Cardiac fibroblast (primary cell): Measurements from ENCODE around the gene CRIP1.

Experiments
- DNase-seq, 2 donors: peaks; one replicate each; pipeline versions ENCODE4 v3.0.0 to v3.0.0-alpha.2; 2010; ENCODE audit warnings: low read depth in 2 of 2
- H3K4me3 ChIP-seq, 2 donors: replicated peaks in 1 of 2; 1 replicate in 1 of 2; 2 replicates in 1 of 2; pipeline ENCODE4 v1.5.1; 2011; ENCODE audit warnings: low read depth in 2 of 2, low read length in 2 of 2, mild to moderate bottlenecking in 2 of 2, moderate library complexity in 1 of 2
- TF ChIP-seq, protein P1 (sequence below): IDR thresholded peaks from one replicate; pipeline ENCODE4 v1.5.1; 2011; ENCODE audit warnings: low read depth, mild to moderate bottlenecking, low read length, inconsistent platforms

The CRIP1 gene

GRCh38 chr14:105477660-105478397, 8.9 kb upstream of the CRIP1 start:
- H3K4me3 ChIP-seq, result peak overlapping the region in 1 of 2 donors; percentile 72
- TF ChIP-seq, protein P1, sequence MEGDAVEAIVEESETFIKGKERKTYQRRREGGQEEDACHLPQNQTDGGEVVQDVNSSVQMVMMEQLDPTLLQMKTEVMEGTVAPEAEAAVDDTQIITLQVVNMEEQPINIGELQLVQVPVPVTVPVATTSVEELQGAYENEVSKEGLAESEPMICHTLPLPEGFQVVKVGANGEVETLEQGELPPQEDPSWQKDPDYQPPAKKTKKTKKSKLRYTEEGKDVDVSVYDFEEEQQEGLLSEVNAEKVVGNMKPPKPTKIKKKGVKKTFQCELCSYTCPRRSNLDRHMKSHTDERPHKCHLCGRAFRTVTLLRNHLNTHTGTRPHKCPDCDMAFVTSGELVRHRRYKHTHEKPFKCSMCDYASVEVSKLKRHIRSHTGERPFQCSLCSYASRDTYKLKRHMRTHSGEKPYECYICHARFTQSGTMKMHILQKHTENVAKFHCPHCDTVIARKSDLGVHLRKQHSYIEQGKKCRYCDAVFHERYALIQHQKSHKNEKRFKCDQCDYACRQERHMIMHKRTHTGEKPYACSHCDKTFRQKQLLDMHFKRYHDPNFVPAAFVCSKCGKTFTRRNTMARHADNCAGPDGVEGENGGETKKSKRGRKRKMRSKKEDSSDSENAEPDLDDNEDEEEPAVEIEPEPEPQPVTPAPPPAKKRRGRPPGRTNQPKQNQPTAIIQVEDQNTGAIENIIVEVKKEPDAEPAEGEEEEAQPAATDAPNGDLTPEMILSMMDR, result no peak
- no peak for DNase-seq

DNA sequence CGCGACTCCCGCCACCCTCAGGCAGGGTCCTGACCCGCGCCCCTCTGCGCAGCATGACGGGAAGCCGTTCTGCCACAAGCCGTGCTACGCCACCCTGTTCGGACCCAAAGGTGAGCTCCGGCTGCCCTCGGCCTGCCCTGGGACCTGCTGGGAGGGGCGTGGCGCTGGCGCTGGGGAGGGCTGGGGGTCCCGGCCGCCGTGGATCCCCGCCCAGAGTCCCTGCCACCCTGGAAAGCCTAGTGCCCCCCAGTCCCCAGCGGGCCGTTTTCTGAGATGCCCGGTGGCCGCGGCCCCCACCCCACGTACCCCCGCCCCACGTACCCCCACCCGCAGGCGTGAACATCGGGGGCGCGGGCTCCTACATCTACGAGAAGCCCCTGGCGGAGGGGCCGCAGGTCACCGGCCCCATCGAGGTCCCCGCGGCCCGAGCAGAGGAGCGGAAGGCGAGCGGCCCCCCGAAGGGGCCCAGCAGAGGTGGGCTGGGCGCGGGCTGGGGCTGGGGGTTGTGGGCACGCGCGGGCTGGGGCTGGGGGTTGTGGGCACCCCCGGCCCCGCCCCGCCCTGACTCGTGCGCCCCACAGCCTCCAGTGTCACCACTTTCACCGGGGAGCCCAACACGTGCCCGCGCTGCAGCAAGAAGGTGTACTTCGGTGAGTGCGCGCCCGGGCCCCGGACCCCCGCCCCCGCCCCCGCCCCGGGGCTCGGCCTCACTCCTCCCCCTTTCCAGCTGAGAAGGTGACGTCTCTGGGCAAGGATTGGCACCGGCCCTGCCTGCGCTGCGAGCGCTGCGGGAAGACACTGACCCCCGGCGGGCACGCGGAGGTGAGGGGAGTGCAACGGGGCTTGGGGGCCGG, 8.1 kb upstream of the CRIP1 start:
- no peak for DNase-seq
- H3K4me3 ChIP-seq, result no peak overlapping the region
- TF ChIP-seq, protein P1, result no peak

DNA sequence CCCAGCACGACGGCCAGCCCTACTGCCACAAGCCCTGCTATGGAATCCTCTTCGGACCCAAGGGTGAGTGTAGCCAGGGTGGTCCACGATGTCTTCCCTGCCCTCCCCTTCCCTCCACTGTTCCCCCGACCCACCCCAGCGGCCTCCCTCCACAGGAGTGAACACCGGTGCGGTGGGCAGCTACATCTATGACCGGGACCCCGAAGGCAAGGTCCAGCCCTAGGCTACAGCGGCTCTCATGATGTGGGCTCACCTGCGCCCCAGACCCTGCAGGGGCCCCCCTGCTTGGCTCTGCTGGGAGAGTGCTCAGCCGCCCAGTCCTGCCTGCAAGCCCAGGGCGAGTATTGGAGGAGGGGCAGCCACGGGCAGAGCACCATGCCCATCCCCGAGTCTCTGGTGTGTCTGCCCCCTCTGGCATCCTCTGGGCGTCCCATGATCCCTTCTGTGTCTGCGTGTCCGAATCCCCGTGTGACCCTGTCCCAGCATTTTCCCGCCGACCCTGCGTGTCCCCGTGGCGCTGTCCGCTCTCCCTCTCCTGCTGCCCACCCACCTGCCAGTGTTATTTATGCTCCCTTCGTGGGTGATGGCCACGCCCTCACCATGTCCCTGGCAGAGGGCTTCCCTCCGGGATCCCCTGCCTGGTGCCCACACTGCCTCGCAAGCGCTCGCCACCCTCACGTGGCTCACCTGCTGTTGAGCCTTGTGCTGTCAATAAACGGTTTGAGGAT, 7.1 kb upstream of the CRIP1 start:
- no peak overlapping the region for H3K4me3 ChIP-seq
- TF ChIP-seq, protein P1, result no peak
- no peak for DNase-seq

DNA sequence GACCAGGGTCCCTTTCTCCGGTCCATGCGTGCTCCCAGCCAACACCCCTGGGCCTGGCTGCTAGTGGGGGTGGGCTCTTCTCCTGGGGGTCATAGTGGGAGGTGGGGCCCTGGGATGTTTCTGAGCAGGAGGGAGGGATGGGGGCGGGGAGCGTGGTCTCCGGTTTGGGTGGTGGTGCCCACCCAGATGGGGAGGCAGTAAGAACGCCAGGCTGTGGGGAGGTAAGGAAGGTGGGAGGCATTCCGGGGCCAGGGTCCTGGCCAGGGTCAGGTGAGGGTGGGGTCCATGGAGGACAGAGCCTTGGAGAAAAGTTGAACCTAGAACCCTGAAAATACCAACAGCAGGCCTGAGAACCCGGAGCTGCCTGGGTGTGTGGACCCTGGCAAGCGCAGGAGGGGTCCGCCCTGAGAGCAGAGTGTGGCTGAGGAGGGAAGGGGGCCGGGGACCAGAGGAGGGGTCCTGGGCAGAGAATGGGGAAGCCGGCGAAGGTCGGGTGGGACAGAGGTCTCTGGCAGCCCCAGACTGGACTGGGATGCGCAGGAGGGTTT, 6.4 kb upstream of the CRIP1 start:
- TF ChIP-seq, protein P1, result no peak
- DNase-seq, result no peak
- H3K4me3 ChIP-seq, result no peak overlapping the region

GRCh38 chr14:105480807-105481801, 5.6 kb upstream of the CRIP1 start:
- peak; percentile 92 to 93 for DNase-seq
- TF ChIP-seq, protein P1, result peak; percentile 98
- peak overlapping the region; percentile 31 to 32 for H3K4me3 ChIP-seq
